HEK293 (cell line): ENCODE data around the gene RPL23.
A peak's percentile ranks its signal among the peaks of the same experiment; 100 is the strongest.

ENCODE experiments used
- FEZF1 ChIP-seq: fragments of 450-650 bp; formaldehyde crosslinking; IDR thresholded peaks from 2 replicates; pipeline ENCODE4 v1.5.1; 2016; ENCODE audit warnings: missing biosample characterization, missing genetic modification characterization
- GLI2 ChIP-seq: fragments of 450-650 bp; formaldehyde crosslinking; IDR thresholded peaks from 2 replicates; pipeline ENCODE4; 2017; ENCODE audit warnings: missing biosample characterization, missing genetic modification characterization, low read depth, borderline replicate concordance
- IKZF3 ChIP-seq: fragments of 450-650 bp; IDR thresholded peaks from 2 replicates; pipeline ENCODE4 v1.5.0; 2018; ENCODE audit warnings: missing biosample characterization, mild to moderate bottlenecking, missing genetic modification characterization, moderate library complexity
- KLF1 ChIP-seq: fragments of 450-650 bp; formaldehyde crosslinking; IDR thresholded peaks from 2 replicates; pipeline ENCODE4 v1.5.1; 2016; ENCODE audit warnings: missing biosample characterization, missing genetic modification characterization
- MEIS1 ChIP-seq: sonication (generic); formaldehyde crosslinking; IDR thresholded peaks from 2 replicates; pipeline ENCODE4 v1.8.1; 2022; ENCODE audit warnings: missing genetic modification reagents, mild to moderate bottlenecking, borderline replicate concordance
- PRDM6 ChIP-seq: fragments of 450-650 bp; formaldehyde crosslinking; IDR thresholded peaks from 2 replicates; pipeline ENCODE4 v1.5.1; 2017; ENCODE audit warnings: missing biosample characterization, missing genetic modification characterization
- RBAK ChIP-seq: fragments of 450-650 bp; formaldehyde crosslinking; IDR thresholded peaks from 2 replicates; pipeline ENCODE4 v1.5.1; 2016; ENCODE audit warnings: missing biosample characterization, missing genetic modification characterization
- SP3 ChIP-seq: fragments of 450-650 bp; formaldehyde crosslinking; IDR thresholded peaks from 2 replicates; pipeline ENCODE4 v1.5.1; 2016; ENCODE audit warnings: missing biosample characterization, missing genetic modification characterization
- TRIM28 ChIP-seq: IDR thresholded peaks from 2 replicates; pipeline ENCODE4 v1.6.1; 2011; ENCODE audit warnings: low read length, control low read depth, borderline replicate concordance
- ZBTB21 ChIP-seq: fragments of 450-650 bp; formaldehyde crosslinking; IDR thresholded peaks from 2 replicates; pipeline ENCODE4 v1.5.1; 2017; ENCODE audit warnings: missing biosample characterization, missing genetic modification characterization
- ZBTB7A ChIP-seq: fragments of 450-650 bp; formaldehyde crosslinking; IDR thresholded peaks from 2 replicates; pipeline ENCODE4 v1.5.1; 2016; ENCODE audit warnings: low read depth, missing biosample characterization, missing genetic modification characterization
- ZEB2 ChIP-seq: fragments of 450-650 bp; formaldehyde crosslinking; IDR thresholded peaks from 2 replicates; pipeline ENCODE4 v1.5.1; 2016; ENCODE audit warnings: missing biosample characterization, missing genetic modification characterization
- ZFHX2 ChIP-seq: fragments of 450-650 bp; formaldehyde crosslinking; conservative IDR thresholded peaks from 2 replicates; pipeline ENCODE4 v1.5.1; 2016; ENCODE audit warnings: missing biosample characterization, missing genetic modification characterization
- ZFP37 ChIP-seq: fragments of 450-650 bp; formaldehyde crosslinking; IDR thresholded peaks from 2 replicates; pipeline ENCODE4 v1.5.1; 2016; ENCODE audit warnings: missing biosample characterization, missing genetic modification characterization
- ZFP69B ChIP-seq: fragments of 450-650 bp; formaldehyde crosslinking; IDR thresholded peaks from 2 replicates; pipeline ENCODE4 v1.5.1; 2016; ENCODE audit warnings: missing biosample characterization, missing genetic modification characterization
- ZNF133 ChIP-seq: fragments of 450-650 bp; formaldehyde crosslinking; IDR thresholded peaks from 2 replicates; pipeline ENCODE4 v1.5.1; 2016; ENCODE audit warnings: missing biosample characterization, missing genetic modification characterization
- ZNF174 ChIP-seq: fragments of 450-650 bp; formaldehyde crosslinking; IDR thresholded peaks from 2 replicates; pipeline ENCODE4 v1.5.0; 2017; ENCODE audit warnings: missing biosample characterization, mild to moderate bottlenecking, missing genetic modification characterization
- ZNF184 ChIP-seq: fragments of 450-650 bp; IDR thresholded peaks from 2 replicates; pipeline ENCODE4 v1.5.1; 2018; ENCODE audit warnings: missing biosample characterization, mild to moderate bottlenecking, missing genetic modification characterization
- ZNF221 ChIP-seq: fragments of 450-650 bp; formaldehyde crosslinking; IDR thresholded peaks from 2 replicates; pipeline ENCODE4 v1.5.1; 2017; ENCODE audit warnings: missing biosample characterization, missing genetic modification characterization, borderline replicate concordance
- ZNF223 ChIP-seq: fragments of 450-650 bp; formaldehyde crosslinking; IDR thresholded peaks from 2 replicates; pipeline ENCODE4 v1.5.1; 2016; ENCODE audit warnings: missing biosample characterization, missing genetic modification characterization
- ZNF248 ChIP-seq: fragments of 450-650 bp; formaldehyde crosslinking; IDR thresholded peaks from 2 replicates; pipeline ENCODE4 v1.5.1; 2017; ENCODE audit warnings: missing biosample characterization, missing genetic modification characterization
- ZNF302 ChIP-seq: fragments of 450-650 bp; formaldehyde crosslinking; IDR thresholded peaks from 2 replicates; pipeline ENCODE4 v1.5.1; 2016; ENCODE audit warnings: missing biosample characterization, missing genetic modification characterization, low read depth
- ZNF394 ChIP-seq: fragments of 450-650 bp; formaldehyde crosslinking; IDR thresholded peaks from 2 replicates; pipeline ENCODE4 v1.5.1; 2016; ENCODE audit warnings: missing biosample characterization, missing genetic modification characterization, mild to moderate bottlenecking, moderate library complexity, borderline replicate concordance
- ZNF433 ChIP-seq: fragments of 450-650 bp; formaldehyde crosslinking; IDR thresholded peaks from 2 replicates; pipeline ENCODE4 v1.5.1; 2016; ENCODE audit warnings: missing biosample characterization, missing genetic modification characterization, low read depth
- ZNF488 ChIP-seq: fragments of 450-650 bp; formaldehyde crosslinking; IDR thresholded peaks from 2 replicates; pipeline ENCODE4 v1.5.1; 2016; ENCODE audit warnings: missing biosample characterization, missing genetic modification characterization
- ZNF514 ChIP-seq: fragments of 450-650 bp; formaldehyde crosslinking; IDR thresholded peaks from 2 replicates; pipeline ENCODE4 v1.5.1; 2016; ENCODE audit warnings: missing biosample characterization, missing genetic modification characterization
- ZNF521 ChIP-seq: fragments of 450-650 bp; formaldehyde crosslinking; IDR thresholded peaks from 2 replicates; pipeline ENCODE4 v1.5.1; 2017; ENCODE audit warnings: missing biosample characterization, mild to moderate bottlenecking, missing genetic modification characterization
- ZNF555 ChIP-seq: fragments of 450-650 bp; formaldehyde crosslinking; conservative IDR thresholded peaks from 2 replicates; pipeline ENCODE4 v1.5.1; 2017; ENCODE audit warnings: missing biosample characterization, mild to moderate bottlenecking, missing genetic modification characterization, inconsistent platforms
- ZNF558 ChIP-seq: fragments of 450-650 bp; formaldehyde crosslinking; IDR thresholded peaks from 2 replicates; pipeline ENCODE4 v1.5.1; 2016; ENCODE audit warnings: missing biosample characterization, missing genetic modification characterization
- ZNF571 ChIP-seq: fragments of 450-650 bp; formaldehyde crosslinking; IDR thresholded peaks from 2 replicates; pipeline ENCODE4 v1.5.0; 2017; ENCODE audit warnings: missing biosample characterization, missing genetic modification characterization
- ZNF623 ChIP-seq: fragments of 450-650 bp; formaldehyde crosslinking; IDR thresholded peaks from 2 replicates; pipeline ENCODE4 v1.5.1; 2016; ENCODE audit warnings: missing biosample characterization, missing genetic modification characterization
- ZNF658 ChIP-seq: fragments of 450-650 bp; formaldehyde crosslinking; IDR thresholded peaks from 2 replicates; pipeline ENCODE4; 2016; ENCODE audit warnings: missing biosample characterization, missing genetic modification characterization
- ZNF660 ChIP-seq: fragments of 450-650 bp; IDR thresholded peaks from 2 replicates; pipeline ENCODE4 v1.5.1; 2018; ENCODE audit warnings: missing biosample characterization, mild to moderate bottlenecking, missing genetic modification characterization
- ZSCAN16 ChIP-seq: fragments of 450-650 bp; formaldehyde crosslinking; IDR thresholded peaks from 2 replicates; pipeline ENCODE4 v1.5.1; 2016; ENCODE audit warnings: missing biosample characterization, missing genetic modification characterization
- TF ChIP-seq, protein P1 (sequence below): fragments of 450-650 bp; formaldehyde crosslinking; IDR thresholded peaks from 2 replicates; pipeline ENCODE4 v1.5.1; 2017; ENCODE audit warnings: missing biosample characterization, missing genetic modification characterization
- TF ChIP-seq, protein P2 (sequence below): fragments of 450-650 bp; formaldehyde crosslinking; IDR thresholded peaks from 2 replicates; pipeline ENCODE4 v1.5.1; 2016; ENCODE audit warnings: missing biosample characterization, missing genetic modification characterization, borderline replicate concordance
- TF ChIP-seq, protein P3 (sequence below): fragments of 450-650 bp; formaldehyde crosslinking; IDR thresholded peaks from 2 replicates; pipeline ENCODE4 v1.5.1; 2017; ENCODE audit warnings: missing biosample characterization, missing genetic modification characterization

Gene RPL23

GRCh38 chr17:38881600-38882191 is 28.2 kb upstream of the RPL23 start (continued):
- TF ChIP-seq PRDM6, result no peak
- no peak for TF ChIP-seq ZNF223 (tag by site-specific recombination)
- no peak for TF ChIP-seq ZSCAN16 (tag by site-specific recombination)
- TF ChIP-seq IKZF3 (tag by site-specific recombination), result 0 out of 2 replicates have a peak, but pooled peaks have one; percentile 35
- no peak for TF ChIP-seq ZNF555 (tag by site-specific recombination)
- TF ChIP-seq KLF1, result peak; percentile 31; the same call in 1 of the 2 replicates
- peak; percentile 94; the same call in 1 of the 2 replicates for TF ChIP-seq ZNF184 (tag by site-specific recombination)
- TF ChIP-seq ZNF658 (tag by site-specific recombination), result no peak
- TF ChIP-seq ZNF248, result 0 out of 2 replicates have a peak, but pooled peaks have one; percentile 60
- TF ChIP-seq ZFHX2 (tag by site-specific recombination), result peak; percentile 98
- no peak for TF ChIP-seq ZNF521 (tag by site-specific recombination)
- no peak for TF ChIP-seq ZNF133 (tag by site-specific recombination)
- no peak for TF ChIP-seq ZNF174
- peak; percentile 95 for TF ChIP-seq ZNF660 (tag by site-specific recombination)
- TF ChIP-seq ZFP37, result no peak
- TF ChIP-seq GLI2 (tag by site-specific recombination), result no peak
- peak; percentile 96 for TF ChIP-seq ZFP69B
- TF ChIP-seq RBAK (tag by site-specific recombination), result no peak
- TF ChIP-seq ZNF221 (tag by site-specific recombination), result no peak; the same call in 1 of the 2 replicates
- no peak for TF ChIP-seq SP3 (tag by site-specific recombination)
- no peak for TF ChIP-seq ZNF394 (tag by site-specific recombination)
- TF ChIP-seq, protein P1, sequence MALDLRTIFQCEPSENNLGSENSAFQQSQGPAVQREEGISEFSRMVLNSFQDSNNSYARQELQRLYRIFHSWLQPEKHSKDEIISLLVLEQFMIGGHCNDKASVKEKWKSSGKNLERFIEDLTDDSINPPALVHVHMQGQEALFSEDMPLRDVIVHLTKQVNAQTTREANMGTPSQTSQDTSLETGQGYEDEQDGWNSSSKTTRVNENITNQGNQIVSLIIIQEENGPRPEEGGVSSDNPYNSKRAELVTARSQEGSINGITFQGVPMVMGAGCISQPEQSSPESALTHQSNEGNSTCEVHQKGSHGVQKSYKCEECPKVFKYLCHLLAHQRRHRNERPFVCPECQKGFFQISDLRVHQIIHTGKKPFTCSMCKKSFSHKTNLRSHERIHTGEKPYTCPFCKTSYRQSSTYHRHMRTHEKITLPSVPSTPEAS (tag by site-specific recombination), result no peak
- no peak for TF ChIP-seq ZBTB7A (tag by site-specific recombination)
- no peak for TF ChIP-seq ZNF514 (tag by site-specific recombination)
- no peak for TF ChIP-seq ZNF488 (tag by site-specific recombination)
- no peak for TF ChIP-seq ZNF433 (tag by site-specific recombination)
- no peak for TF ChIP-seq MEIS1 (CRISPR knock-in tag)
- peak; percentile 84; the same call in 1 of the 2 replicates for TF ChIP-seq ZNF571 (tag by site-specific recombination)
- no peak for TF ChIP-seq ZBTB21 (tag by site-specific recombination)
- TF ChIP-seq TRIM28, result no peak
- no peak for TF ChIP-seq ZEB2 (tag by site-specific recombination)
- TF ChIP-seq FEZF1 (tag by site-specific recombination), result no peak
- TF ChIP-seq, protein P2, sequence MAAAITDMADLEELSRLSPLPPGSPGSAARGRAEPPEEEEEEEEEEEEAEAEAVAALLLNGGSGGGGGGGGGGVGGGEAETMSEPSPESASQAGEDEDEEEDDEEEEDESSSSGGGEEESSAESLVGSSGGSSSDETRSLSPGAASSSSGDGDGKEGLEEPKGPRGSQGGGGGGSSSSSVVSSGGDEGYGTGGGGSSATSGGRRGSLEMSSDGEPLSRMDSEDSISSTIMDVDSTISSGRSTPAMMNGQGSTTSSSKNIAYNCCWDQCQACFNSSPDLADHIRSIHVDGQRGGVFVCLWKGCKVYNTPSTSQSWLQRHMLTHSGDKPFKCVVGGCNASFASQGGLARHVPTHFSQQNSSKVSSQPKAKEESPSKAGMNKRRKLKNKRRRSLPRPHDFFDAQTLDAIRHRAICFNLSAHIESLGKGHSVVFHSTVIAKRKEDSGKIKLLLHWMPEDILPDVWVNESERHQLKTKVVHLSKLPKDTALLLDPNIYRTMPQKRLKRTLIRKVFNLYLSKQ, result no peak
- TF ChIP-seq, protein P3, sequence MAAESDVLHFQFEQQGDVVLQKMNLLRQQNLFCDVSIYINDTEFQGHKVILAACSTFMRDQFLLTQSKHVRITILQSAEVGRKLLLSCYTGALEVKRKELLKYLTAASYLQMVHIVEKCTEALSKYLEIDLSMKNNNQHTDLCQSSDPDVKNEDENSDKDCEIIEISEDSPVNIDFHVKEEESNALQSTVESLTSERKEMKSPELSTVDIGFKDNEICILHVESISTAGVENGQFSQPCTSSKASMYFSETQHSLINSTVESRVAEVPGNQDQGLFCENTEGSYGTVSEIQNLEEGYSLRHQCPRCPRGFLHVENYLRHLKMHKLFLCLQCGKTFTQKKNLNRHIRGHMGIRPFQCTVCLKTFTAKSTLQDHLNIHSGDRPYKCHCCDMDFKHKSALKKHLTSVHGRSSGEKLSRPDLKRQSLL, result 0 out of 2 replicates have a peak, but pooled peaks have one; percentile 26
- TF ChIP-seq ZNF558 (tag by site-specific recombination), result no peak
- TF ChIP-seq ZNF302 (tag by site-specific recombination), result no peak
- no peak for TF ChIP-seq ZNF623
